CD4-positive, alpha-beta T cell treated with Interleukin-17A for 4 hours (primary cell): ENCODE results near the gene EIF5B.
"Not testable (repeated sequence)": the region's sequence is repeated elsewhere in the genome, so short reads cannot be mapped to it uniquely, and the experiment has no call there.

Experiments
- DNase-seq: peaks from one replicate; pipeline ENCODE4 v3.0.0-alpha.2; 2020; ENCODE audit warnings: mixed read lengths

EIF5B gene, protein sequence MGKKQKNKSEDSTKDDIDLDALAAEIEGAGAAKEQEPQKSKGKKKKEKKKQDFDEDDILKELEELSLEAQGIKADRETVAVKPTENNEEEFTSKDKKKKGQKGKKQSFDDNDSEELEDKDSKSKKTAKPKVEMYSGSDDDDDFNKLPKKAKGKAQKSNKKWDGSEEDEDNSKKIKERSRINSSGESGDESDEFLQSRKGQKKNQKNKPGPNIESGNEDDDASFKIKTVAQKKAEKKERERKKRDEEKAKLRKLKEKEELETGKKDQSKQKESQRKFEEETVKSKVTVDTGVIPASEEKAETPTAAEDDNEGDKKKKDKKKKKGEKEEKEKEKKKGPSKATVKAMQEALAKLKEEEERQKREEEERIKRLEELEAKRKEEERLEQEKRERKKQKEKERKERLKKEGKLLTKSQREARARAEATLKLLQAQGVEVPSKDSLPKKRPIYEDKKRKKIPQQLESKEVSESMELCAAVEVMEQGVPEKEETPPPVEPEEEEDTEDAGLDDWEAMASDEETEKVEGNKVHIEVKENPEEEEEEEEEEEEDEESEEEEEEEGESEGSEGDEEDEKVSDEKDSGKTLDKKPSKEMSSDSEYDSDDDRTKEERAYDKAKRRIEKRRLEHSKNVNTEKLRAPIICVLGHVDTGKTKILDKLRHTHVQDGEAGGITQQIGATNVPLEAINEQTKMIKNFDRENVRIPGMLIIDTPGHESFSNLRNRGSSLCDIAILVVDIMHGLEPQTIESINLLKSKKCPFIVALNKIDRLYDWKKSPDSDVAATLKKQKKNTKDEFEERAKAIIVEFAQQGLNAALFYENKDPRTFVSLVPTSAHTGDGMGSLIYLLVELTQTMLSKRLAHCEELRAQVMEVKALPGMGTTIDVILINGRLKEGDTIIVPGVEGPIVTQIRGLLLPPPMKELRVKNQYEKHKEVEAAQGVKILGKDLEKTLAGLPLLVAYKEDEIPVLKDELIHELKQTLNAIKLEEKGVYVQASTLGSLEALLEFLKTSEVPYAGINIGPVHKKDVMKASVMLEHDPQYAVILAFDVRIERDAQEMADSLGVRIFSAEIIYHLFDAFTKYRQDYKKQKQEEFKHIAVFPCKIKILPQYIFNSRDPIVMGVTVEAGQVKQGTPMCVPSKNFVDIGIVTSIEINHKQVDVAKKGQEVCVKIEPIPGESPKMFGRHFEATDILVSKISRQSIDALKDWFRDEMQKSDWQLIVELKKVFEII

DNA sequence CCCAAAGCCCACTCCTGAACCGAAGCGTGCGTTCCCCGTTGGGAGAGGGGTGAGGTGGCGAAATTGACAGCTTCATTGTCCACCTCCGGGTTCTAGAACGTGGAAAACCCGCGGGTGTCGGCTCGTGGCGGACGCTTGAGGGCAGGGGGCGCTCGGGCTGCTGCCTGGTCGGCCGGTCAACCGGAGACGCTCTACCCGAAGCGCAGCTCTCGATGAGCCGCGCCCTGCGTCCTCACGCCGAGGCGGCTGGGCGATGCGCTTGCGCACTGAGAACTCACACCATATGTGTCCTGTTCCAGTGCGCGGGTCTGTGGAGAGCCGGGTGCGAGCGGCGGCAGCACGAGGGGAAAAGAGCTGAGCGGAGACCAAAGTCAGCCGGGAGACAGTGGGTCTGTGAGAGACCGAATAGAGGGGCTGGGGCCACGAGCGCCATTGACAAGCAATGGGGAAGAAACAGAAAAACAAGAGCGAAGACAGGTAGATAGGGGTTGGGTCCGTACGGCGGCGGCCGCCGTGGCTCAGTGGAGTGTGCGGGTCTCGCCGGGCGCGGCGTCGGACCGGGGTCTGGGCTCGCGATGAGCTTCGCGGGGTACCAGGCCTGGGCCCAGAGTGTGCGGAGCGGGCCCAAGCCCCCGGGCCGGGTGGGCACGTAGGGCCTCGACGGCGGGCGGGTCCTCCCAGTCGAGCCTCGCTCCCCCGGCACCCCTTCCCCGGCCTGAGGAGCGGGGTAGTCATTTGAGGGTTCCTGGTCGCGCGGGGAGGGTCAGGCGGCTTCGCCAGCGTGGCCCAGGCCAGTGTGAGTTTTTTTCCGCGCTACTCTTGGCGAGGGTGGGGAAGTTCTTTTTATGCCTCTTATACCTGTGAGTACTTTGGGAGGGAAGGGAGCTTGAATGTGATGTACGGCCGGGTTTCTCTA is at the start of gene EIF5B:
EIF5B (plus strand) TSS at position 277 of the 916 bp plus-strand sequence; CDS start at position 443, 166 bp downstream.
- peak; percentile 96 for DNase-seq

DNA sequence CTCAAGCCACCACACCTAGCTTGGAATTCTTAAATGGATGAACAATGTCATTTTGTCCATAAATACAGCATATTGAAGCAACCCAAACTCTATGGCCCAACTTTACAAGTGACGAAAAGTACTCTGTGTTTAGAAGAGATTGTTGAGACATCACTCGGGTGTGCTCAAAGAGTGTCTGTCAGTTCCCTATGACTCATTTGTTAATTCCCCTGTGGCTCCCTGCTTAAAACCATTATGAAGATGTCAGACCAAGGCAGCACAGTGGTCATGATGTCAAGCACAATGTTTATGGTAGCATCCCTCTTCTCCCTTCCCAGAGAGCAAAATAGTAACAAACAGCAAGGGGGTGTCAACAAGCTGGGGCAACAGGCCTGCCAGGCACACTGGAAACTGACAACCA is 39.2 kb upstream of the EIF5B start:
- DNase-seq: no peak

DNA sequence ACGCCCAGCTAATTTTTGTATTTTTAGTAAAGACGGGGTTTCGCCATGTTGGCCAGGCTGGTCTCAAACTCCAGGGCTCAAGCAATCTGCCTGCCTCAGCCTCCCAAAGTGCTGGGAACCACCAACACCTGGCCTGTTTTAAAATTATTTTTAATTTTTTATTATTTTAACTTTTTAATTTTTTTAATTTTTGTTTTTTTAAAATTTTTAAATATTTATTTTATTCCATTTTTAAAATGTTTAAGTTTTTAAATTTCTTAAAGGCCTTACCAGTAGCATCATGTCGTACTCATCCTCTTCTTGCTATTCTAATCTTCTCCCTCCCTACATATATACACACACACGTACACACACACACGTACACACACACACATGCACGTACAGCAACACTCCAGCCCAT is 37.6 kb upstream of the EIF5B start:
- DNase-seq: no peak

DNA sequence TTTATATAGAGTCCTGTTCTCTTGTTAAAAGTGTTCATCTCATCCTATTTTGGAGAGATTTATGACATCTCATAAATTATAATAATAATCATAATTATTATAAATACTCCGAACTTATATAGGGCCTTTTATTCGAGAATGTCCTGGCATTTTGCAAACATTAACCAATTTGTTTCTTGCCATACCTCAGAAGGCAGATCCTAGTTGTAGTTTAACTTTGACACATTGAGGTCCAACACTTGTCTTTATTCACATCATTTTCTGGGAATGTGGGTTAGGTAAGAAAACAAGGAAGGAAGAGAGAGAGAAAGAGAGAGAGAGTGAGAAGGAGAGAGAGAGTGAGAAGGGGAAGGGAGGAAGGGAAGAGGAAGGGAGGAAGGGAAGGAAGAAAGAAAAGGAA is 36.1 kb upstream of the EIF5B start, which contains the start of gene LYG1:
LYG1 (minus strand) TSS at position 101 of the 400 bp plus-strand sequence. CDS start 5,527 bp downstream, outside the sequence.
- not testable (repeated sequence) for DNase-seq

DNA sequence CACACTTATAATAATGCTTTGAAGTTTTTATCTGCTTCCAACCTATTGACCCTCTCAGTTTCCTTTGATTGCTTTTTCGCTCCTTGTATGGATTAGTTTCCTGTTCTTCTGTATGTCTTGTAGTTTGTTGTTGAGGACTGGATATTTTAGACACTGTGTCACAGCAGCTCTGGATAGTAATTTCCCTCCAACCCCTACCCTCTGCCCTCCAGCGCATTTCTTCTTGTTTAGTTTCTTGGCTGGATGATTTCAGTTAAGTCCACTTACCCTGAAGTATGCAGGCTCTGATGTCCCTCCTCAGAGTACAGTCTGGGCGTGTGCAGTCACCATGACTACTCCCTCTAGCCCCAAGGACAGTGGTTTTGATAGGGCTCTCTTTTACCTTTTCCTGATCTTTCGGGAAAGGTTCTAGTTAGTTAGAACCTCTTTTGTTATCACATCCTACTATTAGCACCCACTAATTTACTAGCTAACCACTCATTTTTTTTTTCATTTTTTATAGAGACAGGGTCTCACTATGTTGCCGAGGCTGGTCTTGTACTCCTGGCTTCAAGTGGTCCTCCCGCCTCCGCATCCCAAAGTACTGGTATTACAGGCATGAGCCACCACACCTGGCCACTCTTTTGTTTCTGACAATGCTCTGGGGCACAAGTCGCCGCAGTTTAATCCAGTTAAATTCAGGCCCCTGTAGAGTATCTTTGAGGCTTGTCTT is 19.9 kb upstream of the EIF5B start:
- DNase-seq: no peak

DNA sequence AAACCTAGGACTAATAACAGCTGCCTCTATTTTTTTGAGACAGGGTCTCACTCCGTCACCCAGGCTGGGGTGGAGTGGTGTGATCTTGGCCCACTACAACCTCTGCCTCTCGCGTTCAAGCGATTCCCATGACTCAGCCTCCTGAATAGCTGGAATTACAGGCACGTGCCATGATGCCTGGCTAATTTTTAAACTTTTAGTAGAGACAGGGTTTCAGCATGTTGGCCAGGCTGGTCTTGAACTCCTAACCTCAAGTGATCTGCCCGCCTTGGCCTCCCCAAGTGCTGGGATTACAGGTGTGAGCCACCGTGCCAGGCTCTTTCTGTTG is 19.4 kb upstream of the EIF5B start:
- DNase-seq: not testable (repeated sequence)

DNA sequence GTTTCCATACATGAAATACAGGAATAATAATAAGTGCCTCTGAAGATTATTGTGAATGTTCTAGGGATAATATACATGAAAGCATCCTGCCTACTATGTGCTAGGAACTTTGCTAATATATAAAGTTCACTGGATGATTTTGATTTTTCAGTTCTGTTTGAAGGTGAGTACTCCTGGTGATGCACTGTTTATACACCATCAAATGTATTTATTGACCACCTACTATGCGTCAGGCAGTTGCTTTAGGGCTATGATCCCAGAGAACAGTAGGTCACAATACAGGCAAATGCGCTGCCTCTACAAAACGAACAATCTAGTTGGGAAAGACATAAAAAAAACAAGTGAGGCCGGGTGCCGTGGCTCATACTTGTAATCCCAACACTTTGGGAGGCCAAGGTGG is 11.8 kb upstream of the EIF5B start:
- DNase-seq: no peak

DNA sequence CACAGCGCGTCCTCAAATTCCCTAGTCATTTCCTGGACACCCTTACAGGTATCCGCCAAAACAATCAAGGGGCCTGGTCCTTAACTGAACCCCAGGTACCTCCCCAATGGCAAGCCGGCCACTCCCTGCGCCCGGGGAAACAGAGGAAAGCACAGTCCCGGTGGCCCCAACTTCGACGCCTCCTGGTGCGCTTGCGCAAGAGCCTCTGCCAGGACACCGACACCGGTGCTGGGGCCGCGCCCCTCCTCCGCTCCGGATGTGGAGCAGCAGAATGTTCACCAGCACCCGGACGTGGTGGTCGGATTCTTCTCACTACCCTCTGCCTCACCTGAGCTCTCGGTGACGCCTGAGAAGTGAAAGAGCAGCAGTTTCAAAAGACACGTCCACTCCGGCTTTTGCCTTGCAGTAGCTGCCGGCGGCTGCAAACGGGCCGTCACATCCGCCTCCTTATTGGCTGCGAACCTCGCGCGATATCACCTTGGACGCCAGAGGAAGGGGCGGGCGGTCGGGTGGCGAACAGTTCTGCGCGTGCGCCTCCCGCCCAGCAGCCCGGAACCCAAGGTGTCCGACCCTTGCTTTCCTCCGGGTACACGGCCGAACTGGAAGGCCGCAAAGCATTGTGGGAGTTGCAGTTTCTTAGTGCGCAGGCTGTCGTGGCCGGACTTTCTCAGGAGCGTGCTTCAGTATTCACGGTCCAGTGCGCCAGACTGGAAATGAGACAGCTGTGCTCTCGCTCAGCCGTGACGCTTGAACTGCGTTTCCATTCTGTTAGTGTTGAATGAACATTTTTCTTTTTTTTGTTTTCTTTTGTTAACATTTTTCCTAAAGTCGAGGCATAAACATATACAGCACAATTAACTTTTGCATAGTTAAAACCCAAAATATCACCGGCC is 1.0 kb upstream of the EIF5B start, which contains the start of gene TXNDC9:
TXNDC9 (minus strand) TSS at position 423 of the 893 bp plus-strand sequence. CDS start 3,123 bp downstream, outside the sequence.
- DNase-seq: peak; percentile 97

DNA sequence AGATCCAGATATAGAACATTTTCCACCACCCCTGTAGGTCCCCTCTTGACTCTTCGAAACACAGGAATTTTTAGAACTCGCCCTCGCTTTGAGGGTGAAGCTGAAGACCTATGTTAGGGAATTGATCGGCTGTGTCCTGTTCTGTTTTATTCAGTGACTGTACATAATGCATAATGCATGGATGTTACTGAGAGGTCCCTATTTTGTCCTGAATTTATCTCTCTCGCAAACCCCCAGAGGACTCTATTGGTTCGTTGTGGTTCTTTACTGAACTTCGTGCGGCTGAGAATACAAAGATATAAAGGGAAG is 431 bp upstream of the EIF5B start:
- no peak for DNase-seq

DNA sequence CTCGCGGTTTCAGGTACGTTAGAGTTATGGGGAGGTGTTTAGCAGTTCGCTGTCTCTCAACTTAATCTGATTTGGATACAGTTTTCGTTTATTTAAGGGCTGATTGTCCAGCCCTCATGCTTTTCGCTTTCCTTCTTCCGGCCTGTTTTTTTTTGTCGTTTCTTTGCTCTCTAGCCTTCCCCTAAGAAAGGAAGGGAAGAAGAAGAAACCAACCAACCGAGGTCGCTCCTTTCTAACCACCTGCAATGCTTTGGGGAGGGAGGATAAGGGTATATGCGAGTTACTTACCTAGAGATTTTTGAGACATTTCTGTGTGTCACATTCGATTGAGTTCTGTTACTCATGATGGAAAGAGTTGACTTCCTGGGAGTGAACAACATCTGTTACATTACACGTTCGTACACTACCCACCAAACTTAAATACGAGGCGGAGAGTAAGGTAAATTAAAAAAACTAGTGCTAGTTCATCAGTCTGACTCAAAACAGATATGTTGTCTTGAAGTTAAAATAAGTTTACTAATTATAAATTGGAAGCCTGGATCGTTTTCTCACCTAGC is 918 bp downstream of the EIF5B start:
- no peak for DNase-seq

DNA sequence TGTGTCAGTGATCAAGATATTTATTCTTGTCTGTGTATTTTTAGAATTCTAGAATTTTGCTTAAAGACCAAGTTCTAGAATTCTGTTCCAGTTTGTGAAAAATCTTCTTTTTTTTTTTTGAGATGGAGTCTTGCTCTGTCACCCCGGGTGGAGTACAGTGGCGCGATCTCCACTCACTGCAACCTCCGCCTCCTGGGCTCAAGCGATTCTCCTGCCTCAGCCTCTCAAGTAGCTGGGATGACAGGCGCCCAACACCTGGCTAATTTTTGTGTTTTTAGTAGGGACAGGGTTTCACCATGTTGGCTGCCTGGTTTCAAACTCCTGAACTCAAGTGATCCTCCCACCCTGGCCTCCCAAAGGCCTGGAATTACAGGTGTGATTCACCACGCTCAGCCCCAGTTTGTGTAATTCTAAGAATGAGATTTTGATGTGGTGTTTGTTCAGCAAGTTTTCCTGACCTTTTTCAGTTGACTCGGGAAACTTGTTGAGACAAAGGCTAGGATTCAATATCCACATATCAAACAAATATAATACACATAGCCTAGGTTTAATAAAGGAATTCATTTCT is 3.6 kb downstream of the EIF5B start:
- no peak for DNase-seq

DNA sequence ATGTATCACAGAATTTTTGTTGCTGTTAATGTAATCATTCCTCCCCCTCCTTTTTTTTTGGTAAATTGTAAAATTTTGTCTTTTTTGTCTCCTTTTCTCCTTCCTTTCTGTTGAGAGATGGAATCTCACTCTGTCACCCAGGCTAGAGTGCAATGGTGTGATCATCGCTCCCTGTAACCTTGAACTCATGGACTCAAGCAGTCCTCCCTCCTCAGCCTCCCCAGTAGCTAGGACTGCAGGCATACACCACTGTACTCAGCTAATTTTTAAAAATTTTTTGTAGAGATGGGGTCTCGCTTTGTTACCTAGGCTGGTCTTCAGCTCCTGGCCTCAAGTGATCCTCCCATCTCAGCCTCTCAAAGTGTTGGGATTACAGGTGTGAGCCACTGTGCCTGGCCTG is 5.3 kb downstream of the EIF5B start:
- no peak for DNase-seq

DNA sequence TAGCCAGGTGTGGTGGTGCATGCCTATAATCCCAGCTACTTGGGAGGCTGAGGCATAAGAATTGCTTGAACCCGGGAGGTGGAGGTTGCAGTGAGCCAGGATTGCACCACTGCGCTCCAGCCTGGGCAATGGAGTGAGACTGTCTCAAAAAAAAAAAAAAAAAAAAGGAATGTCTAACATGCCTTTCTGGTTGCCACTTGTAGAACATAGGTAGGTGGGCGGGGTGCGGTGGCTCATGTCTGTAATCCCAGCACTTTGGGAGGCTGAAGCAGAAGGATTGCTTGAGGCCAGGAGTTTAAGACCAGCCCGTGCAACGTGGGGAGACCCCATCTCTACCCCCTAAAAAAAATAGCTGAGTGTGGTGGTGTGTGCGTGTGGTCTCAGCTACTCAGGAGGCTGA is 8.3 kb downstream of the EIF5B start:
- DNase-seq: not testable (repeated sequence)

DNA sequence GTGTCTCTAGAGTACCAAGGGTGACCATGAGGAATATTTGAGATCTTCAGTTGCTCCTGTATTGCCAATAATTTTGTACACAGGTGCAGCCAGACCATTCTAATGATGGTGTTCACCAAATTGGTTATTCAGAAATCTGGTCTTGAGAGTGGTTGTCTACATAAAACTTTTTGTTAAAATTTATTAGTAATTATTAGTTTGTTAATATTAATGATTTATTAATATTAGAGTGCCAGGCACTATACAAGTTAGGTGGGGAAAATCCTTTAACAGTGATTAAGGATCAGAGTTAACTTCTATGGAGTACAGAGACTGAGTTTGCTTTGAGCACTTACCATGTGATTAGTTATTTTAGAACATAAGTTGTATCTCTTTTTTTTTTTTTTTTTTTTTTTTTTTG is 9.0 kb downstream of the EIF5B start:
- DNase-seq: no peak

DNA sequence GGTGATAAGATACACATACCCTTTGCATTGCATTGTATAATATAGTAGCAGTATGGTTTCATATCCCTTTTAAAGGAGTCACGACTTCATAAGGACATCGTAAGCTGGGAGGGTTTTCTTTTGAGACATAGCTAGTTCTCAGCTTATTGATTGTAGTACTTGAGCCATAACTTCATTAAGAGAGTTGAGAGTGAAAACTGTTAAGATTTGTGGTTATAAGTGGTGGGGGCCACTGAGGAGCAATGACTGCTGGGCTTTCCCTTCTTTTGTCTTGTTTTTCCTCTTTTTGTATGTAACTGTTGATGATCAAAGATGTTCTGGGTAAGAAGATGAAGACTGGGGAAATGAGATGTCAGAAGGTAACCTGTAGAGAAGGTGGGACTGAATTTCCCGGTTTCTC is 11.0 kb downstream of the EIF5B start:
- DNase-seq: no peak

DNA sequence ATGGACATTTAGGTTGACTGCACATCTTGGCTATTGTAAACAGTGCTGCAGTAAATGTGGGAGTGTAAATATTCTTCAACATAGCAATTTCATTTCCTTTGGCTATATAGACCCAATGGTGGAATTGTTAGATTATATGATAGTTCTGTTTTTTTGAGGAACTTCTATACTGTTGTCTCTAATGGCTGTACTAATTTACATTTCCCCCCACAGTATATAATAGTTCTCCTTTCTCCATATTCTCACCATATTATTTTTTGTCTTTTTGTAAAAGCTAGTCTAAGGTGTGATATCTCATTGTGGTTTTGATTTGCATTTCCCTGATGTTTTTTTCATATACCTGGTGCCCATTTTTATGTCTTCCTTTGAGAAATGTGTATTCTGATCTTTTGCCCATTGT is 13.0 kb downstream of the EIF5B start:
- DNase-seq: no peak

DNA sequence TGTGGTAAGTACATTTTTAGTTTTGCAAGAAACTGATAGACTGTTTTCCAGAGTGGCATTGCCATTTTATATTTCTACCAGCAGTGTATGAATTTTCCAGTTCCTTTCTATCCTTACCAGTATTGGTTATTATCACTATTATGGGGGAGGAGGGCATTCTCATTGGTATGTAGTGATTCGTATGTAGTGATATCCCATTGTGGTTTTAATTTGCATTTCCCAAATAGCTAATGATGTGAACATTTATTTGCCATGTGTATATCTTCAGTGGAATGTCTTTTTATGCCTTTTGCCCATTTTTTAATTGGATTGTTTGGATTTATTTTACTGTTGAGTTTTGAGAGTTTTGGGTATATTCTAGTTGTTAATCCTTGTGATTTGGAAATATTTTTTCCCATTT is 16.9 kb downstream of the EIF5B start:
- no peak for DNase-seq

DNA sequence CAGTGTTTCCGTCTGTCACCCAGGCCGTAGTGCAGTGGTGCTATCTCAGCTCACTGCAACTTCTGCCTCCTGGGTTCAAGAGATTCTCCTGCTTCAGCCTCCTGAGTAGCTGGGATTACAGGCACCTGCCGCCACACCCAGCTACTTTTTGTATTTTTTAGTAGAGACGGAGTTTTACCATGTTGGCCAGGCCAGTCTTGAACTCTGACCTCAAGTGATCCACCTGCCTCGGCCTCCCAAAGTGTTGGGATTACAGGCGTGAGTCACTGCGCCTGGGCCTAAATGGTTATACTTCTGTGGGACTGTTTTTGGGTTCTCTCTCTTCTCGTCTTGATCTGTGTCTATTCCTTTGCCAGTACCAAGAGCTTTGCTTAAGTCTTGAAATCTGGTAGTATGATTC is 17.6 kb downstream of the EIF5B start:
- not testable (repeated sequence) for DNase-seq

DNA sequence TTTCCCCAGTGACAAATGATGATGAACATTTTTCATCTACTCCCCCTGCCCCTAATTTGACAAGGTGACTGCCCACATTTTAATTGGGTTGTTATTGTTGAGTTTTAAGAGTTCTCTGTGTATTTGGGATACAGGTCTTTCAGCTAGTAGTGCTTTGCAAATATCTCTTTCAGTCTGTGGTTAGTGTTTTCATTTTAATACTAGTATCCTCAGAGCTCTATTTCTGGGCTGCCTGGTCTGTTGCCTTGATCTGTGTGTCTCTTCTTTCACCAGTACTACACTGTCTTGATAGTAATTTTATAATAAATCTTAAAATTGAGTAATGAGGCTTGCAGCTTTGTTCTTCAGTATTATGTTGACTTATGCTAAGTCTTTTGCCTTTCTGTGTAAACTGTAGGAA is 19.7 kb downstream of the EIF5B start:
- no peak for DNase-seq

DNA sequence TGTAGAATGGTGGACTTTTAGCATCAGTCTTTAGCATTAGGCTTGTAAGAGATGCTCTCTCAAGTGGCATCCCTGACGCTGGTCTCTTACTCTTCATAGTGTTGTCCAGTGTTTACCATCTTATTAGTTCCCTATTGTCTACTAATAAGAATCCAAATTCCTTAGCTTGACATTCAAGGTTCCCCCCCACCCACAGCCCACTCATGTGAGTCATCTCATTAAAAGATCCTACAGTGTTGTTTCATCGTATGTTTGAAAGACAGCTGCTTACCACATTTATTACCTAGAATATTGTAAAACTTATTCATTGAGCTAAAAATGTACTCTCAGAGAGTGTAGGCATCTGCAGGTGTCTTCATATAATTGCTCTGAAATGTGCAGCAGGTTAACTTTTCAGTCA is 28.5 kb downstream of the EIF5B start:
- no peak for DNase-seq
